Muscle of arm (tissue), 12 donors: ENCODE results near the gene SLC7A10. TPM values are rescaled to one million over a fixed set of nuclear protein-coding genes. Genes with fewer than 3 reads are reported as not detected.
"Not testable (repeated sequence)": the region's sequence is repeated elsewhere in the genome, so short reads cannot be mapped to it uniquely, and the experiment has no call there.

Source experiments
- DNase-seq: peaks from one replicate; pipeline ENCODE4 v3.0.0-alpha.2; 2013
- polyA plus RNA-seq, 12 donors: library from polyadenylated mRNA; unstranded; fragments of 120-200 nt; gene quantifications; one replicate each; pipeline ENCODE4 v1.2.1, GENCODE V29; 2013; ENCODE audit not compliant: insufficient read length in 12 of 12

The SLC7A10 gene
- polyA plus RNA-seq, 12 donors: 4.2 to 14.2 (median 8.1) TPM; not detected in 1

DNA sequence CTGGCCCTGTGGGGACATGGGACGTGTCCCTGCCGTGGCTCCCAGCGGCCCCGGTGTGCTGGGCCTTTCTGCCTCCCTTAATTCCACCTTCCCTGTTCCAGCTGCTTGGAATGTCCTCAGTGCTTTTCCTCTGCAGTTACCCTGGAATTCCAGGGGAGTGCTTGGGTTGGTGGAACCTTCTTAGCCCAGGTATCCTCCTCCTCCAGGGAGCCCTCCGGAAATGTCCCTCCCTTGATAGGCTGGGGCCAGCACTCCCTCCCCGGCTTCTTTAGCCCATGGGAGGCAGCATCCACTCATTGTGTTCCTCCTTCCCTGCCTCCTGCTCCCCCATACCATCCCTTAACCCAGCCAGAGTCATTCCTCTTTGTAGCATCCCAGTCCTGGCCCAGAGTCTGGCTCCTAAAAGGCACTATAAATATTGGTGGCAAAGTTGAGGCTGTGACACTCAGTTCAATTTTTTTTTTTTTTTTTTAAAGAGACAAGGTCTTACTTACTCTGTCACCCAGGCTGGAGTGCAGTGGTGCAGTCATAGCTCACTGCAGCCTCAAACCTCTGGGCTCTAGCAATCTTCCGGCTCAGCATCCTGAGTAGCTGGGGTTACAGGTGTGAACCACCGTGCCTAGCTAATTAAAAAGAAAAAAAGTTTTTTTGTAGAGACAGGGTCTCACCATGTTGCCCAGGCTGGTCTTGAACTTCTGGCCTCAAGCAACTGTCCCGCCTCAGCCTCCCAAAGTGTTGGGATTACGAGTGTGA, 13.7 kb upstream of the SLC7A10 start:
- DNase-seq: no peak

DNA sequence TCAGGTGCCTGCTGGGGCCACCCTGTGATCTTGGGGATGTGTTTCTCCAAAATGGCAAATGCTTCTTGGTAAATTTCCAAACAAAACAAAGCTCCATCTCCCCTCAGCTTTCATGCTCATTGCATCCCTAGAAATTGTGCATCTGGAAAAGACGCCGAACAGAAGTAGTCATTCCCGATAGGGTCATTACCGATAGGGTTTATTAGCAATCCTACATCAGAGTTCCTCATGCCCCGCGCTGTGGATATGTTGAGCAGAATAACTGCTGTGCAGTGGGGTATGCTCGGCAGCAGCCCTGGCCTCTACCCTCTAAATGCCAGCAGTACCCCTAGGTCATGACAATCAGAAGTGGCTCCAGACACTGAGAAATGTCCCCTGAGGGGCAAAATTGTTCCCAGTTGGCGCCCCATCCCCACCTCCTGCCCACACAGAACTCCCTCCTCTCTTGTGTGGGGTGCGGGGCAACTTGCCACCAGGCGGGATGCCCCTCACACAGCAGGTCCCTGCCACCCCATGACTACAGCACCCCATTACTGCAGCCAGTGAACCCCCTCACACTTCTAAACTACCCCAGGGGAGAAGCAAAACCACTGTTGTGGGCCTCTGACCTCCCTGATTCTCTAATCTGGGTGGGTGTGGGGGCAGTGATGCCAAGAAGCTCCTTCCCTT, 13.0 kb upstream of the SLC7A10 start:
- DNase-seq: no peak

DNA sequence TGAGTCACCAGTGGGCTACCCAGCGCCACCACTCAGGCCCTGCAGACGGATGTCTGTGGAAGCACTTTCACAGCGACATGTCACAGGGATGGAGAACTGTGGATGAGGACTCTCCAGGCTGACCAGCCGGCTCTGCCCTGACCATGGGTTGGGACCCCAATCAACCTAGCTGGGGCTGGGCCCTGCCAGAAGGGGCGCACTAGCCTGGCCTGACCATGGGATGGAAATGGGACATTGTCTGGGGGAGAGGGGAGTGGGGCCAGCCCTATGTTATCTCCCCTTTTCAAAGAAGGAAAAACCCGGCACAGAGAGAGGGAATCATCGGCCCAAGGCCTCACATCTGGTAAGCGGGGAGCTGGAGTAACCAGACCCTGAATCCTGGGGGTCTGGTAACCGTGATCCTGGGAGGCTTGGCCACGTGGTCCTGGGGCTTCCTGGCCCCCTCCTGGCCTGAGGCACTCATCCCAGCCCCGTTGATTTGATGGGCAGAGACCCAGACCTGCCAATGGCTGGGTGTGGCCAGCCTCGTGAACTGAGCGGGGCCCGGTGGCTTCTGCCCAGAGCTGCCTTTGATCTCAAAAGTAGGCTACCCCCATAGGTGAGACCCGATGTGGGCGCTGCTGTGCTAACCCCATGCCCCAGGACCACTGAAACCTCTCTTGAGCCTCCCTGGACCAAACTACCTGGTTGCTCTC, 11.2 kb upstream of the SLC7A10 start:
- DNase-seq: no peak

DNA sequence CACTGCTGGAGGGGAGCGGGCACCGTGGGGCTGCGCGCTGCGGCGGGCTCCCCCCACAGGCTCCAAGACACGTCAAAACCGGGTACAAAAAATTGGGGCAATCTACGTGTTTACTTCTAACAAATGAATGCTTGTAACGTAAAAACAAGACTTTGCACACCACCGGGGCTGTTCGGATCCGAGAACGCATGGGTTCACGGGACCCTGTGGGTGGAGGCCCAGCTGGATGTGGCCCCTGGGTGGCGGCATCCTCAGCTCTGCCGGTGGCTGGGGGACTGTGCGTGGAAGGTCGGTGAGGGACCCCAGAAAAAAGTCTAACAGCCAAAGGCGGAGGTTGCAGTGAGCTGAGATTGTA, 10.3 kb upstream of the SLC7A10 start:
- no peak for DNase-seq

DNA sequence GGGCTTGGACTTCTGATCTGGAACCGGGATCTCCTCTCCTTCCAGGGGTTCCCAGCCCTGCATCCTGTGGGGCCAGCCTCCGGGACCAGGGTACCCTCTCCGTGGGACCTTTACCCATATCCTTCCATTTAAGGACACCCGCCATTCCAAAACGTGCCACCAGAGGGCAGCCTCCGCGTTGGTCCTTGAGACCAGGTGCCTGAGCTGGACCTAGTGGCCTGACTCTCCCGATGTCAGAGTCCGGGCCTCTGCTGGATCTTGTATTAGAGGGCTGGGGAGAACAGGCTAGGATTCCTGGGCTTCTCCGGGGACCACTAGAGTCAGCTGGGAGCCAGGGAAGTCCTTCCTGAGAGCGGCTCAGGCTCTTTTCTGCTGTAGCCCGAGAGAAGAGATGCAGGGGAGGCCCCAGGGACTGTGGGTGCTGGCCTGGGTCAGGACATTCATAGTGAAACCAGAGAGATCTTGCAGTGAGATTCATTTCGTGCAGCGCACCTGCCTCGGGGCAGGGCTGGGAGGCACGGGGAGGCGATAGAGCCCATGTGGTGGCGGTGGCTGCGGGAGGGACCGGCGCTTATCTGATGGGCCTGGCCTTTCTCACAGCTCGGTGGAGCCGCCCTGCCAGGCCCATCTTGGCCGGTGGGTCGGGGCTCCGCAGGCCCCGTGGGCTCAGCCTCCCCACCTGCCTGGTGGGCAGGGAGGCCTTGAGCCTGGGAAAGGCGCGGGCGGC, 9.8 kb upstream of the SLC7A10 start:
- peak; percentile 65 for DNase-seq

DNA sequence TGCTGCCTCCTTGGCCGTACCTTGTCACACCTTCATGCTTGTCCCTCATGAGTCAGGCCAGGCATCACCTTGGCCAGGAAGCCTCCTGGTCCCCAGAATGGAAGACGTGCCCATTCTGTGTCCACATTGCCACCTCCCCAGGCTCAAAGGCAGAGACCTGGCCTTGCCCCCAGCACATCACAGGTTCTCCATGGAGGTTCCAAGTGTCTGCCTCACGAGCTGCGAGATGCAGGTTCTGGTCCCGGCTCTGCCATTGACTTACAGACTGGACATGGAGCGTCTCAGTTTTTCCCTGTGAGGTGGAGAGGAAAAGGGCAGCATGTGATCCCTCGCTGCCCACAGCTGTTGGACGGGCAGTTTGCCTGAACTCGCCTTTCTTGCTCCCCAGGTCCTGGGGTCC, 9.1 kb upstream of the SLC7A10 start:
- no peak for DNase-seq

DNA sequence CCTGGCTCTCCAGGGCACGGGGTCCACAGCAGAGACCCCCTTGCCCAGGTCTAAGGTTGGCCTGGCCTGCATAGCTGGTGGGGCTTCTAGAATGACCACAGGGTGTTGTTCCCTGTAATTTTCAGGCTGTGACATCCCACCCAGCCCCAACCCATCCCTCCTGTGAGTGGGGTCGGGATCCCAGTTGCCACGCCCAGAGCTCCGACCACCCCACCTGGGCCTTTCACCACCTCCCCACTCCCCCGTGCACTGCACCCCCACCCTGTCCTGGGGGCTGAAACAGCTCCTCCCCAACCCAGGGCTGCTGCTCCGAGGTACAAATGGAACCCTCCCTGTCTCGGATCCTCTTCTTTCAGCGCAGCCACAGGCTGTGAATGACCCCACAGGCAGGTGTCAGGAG, 8.4 kb upstream of the SLC7A10 start:
- no peak for DNase-seq

DNA sequence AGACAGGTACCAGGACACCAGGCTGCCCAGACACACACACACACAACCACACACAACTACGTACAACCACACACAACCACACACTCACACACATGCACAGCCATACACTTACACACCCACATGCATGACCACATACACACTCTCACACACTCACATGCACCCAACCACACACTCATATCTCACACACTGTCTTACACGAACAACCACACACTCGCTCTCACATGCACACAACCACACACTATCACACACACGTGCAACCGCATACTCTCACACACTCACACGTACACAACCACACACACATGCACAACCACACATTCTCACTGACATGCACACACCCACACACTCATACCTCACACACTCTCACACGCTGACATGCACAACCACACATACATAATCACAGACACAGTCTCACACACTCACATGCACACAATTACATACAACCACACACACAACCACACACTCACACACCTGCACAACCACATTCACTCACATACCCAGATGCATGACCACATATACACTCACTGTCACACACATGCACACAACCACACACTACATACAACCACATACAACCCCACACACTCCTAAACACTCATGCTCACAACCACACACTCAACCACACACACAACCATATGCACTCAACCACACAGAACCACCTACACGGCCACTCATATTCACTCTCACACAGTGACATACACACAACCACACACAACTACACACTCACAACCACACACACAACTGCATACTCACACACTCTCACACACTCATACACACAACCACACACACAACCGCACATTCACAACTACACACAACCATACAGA, 7.6 kb upstream of the SLC7A10 start:
- no peak for DNase-seq

DNA sequence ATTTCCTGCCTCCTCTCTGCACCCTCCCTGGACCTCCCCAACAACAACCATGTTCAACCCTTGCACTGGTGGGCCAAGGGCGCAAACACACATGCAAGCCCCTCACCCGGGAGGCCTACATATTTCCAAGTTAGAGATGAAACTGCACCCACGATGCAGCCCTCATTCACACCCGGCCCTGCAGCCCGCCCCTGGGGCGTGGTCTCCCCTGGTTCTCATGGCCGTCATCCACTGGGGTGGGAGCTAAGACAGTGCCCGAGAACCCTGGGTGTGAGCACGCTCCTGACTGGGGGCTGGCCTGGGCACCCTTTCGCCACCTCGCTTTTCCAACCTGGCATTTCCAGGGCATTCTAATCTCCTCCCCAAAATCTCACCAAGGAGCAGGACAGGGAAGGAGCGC, 7.0 kb upstream of the SLC7A10 start:
- no peak for DNase-seq

DNA sequence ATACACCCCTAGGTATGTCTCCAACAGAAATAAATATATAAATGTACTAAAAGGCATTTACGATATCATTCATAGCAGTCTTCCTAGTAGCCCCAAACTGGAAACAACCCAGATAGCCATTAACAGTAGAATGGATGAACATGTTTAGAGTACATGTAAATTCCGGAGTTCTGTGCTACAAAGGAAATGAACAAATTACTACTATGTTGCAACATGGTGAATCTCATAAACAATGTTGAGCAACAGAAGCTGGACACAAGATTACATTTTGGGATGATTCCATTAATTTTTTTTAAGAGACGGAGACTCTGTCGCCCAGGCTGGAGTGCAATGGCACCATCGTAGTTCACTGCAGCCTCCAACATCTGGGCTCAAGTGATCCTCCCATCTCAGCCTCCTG, 5.9 kb upstream of the SLC7A10 start:
- no peak for DNase-seq

DNA sequence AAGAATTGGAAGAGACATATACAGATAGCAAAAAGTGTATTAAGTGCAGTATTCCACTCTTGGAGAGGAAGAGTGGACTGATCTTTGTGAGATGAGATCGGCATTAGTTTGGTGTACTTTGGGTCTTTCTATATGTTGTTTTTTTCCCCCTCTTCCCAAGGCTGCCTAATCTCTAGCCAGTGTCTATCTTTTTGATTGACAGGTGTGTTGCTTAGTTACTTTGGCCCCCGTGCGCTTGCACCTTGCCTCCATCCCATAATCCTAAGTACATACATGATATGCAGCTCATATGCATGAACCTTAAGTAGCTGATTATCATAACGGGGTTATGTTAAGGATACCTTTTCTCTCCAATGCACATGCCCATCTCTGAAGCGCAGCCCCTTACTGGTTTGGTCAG, 4.3 kb upstream of the SLC7A10 start:
- no peak for DNase-seq

DNA sequence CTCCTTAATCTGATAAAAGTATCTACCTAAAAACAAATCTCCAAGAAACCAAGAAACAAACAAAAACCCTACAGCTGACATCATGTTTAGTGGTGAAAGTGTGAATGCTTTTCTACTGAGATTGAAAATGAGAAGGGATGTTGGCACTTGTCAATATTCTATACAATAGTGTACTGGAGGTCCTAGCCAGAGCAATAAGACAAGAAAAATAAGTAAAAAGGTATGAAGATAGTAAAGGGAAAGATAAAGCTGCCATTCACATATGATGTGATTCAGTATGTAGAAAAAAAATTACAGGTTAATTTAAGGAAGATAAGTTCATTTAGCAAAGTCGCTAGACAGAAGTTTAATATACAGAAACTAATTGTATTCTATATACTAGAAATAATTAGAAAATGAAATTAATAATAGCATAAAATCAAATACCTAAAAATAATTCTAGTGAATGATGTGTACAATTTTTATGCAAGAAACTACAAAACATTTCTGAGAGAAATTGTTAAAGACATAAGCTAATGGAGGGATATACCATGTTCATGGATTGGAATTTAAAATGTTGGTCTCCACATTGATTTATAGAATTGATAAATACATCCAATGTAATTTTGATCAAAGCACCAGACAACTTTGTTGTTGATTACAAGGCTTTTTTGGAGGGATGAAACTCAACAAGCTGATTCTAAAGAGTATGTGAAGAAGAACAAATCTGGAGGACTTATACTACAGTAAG, 2.4 kb upstream of the SLC7A10 start:
- DNase-seq: no peak

DNA sequence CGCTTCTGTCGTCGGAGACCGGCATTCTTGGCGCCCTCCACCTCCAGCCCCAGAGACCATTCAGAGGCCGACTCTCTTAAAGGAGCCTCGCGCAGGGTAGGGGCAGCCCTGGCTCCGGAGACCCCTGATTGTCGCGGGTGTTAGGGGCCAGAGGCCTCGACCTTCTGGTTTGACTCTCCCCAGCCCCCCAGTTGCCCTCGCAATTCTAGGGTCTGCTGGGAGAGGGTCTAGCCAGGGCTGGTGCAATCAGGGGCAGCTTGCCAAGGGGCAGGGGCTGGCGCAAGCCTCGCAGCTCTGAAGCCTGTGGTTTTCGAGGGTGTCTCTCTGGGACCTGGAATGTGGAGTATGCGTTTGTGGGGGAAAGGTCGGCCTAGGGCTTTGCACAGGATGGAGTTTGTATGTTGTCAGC, 1.6 kb upstream of the SLC7A10 start:
- no peak for DNase-seq

DNA sequence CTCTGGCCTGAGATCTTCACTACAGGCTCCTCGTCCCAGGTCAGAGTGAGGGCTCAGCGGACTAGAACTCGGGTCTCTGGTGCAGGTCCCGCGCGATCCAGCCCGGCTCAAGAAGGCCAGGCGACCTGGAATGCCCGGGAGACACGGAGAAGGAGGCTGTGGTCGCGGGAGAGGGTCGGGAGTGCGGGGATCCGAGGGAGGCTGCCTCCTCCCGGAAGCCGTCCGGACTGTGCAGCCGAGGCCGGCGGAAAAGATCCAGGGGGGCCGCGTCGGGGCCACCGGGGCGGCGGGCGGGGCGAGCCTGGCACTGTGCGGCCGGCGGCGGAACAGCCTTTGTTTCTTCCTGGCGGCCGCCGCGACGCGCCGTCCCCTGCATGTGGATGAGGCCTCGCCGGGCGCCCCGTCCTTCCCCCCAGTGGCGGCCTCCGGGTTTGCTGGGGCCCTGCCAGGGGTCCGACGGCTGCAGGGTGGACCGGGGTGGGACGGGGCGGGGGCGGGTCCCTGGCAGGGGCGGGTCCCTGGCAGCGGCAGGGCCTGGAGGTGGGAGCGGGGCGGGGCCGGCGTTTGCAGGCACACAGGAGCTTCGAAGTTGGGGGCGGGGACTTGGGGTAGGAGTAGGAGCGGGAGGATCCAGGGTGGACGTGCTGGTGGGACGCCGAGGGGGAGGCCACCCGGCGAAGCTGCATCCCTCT, 1.0 kb upstream of the SLC7A10 start:
- DNase-seq: no peak

DNA sequence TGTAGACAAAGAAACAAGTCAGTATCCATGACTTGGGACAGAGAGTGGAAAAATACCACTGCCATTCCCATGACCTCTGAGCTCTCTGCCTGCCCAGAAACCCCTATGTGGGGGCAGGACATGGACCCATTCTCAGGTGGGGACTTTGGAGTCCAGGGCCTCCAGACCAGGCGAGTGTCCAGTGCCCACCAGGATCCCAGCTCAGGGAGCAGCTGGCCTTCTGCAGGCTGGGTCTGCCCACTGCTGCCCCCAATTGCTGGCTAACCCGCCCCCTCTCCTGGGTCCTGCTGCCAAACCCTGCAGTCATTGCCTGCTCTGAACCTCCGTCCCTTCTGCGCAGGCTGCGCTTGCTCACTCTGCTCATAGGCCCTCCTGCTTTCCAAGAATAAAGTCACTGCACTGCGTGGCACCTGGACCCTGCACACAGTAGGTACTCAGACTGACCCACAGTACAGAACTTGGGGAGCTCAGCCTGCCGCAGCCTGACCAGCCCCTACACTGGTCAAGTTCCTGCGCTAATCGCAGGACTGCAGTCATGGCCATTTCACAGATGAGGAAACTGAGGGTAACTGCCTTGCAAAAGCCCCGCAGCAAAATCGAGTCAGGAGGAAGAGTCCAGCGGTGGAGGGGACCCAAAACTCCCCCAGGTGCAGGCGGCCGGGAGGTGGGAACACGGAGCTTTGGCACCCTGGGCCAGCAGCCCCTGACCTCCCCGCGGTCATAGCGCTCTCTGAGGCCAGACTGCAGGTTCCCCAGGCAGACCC, 774 bp downstream of the SLC7A10 start:
- DNase-seq: no peak

DNA sequence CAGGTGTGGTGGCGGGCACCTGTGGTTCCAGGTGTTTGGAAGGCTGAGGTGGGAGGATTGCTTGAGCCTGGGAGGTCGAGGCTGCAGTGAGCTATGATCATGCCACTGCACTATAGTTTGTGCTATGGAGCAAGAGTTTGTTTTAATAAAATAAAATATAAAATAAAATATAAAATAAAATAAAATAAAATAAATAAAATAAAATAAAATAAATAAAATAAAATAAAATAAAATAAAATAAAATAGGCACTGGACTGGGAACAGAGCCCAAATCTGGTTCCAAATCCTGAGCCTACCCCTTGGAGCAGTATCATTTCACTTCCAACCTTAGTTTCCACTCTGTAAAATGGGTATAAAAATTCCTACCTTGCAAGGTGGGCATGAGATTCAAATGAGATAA, 3.4 kb downstream of the SLC7A10 start:
- not testable (repeated sequence) for DNase-seq

DNA sequence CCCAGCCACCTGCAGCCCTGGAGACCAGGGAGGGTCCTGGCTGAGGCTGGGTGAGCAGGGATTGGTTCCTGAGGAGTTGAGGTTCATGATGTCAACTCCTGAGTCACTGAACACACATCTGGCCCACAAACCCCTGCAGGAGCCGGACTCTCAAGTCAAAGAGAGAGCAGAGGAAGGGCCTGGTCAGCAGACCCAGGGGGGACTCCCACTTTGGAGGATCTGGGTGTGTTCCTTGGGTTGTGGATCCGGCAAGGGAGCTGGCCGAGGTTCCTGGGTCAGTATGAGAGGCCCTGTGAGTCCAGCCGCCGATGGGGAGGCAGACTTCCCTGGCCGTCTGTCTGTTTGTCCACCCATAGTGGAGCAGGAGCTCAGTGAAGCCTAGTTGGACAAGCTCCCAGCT, 4.0 kb downstream of the SLC7A10 start:
- DNase-seq: no peak

DNA sequence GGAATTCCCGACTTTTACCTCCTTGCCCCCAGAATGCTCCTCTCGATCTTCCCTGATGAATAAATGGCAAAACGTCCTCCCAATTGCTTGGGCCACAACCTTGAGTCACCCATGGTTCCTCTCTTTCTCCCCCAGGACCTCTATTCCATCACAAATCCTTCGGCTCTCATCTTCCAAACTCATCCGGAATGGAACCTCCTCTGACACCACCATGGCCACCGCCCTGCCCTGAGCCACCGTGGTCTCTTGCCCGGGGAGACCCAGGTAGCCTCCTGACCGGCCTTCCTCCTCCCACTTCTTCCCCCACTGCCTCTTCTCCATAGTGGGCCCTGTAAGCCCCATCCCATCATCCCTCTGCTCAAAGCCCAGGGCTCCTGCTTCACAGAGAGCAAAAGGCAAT, 4.9 kb downstream of the SLC7A10 start:
- DNase-seq: no peak

DNA sequence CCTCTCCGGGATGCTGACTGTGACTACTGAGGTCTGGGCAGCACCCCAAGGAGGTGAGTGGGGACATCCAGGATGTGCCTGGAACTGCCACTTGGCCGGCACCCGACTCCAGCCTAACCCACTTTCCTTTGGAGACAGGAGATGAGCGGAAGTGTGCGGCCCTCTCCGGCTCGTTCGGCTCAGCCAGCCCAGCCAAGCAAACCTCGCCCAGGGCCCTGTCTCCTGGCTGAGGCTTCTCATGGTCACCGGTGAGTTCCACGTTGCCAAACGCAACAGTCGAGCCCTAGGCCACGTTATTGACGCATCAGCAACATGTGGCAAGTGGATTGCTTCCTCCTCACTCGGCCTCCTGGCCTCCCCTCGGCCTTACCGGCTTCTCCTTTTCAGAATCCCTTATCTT, 5.5 kb downstream of the SLC7A10 start:
- DNase-seq: no peak
